HG03571 (cell line): Measurements from ENCODE around the gene IYD.
"Not testable (repeated sequence)": the region's sequence is repeated elsewhere in the genome, so short reads cannot be mapped to it uniquely, and the experiment has no call there.

Experiments used
- ATAC-seq: cut with Tn5 transposase; IDR thresholded peaks from one replicate; pipeline ENCODE4 v1.9.1; 2021; ENCODE audit not compliant: unreplicated experiment

Gene IYD

GRCh38 chr6:150349546-150349945 is 19.3 kb upstream of the IYD start:
- ATAC-seq, result no peak

- ATAC-seq, result no peak
These were observed 16.2 kb upstream of the IYD start for GRCh38 chr6:150352321-150353296.

- no peak for ATAC-seq
These were observed 15.4 kb upstream of the IYD start for GRCh38 chr6:150353445-150353844.

- ATAC-seq, result no peak
These were observed 13.8 kb upstream of the IYD start for GRCh38 chr6:150354754-150355571.

GRCh38 chr6:150355932-150356331 is 12.9 kb upstream of the IYD start:
- no peak for ATAC-seq

GRCh38 chr6:150361876-150362275 is 6.9 kb upstream of the IYD start:
- no peak for ATAC-seq

- no peak for ATAC-seq
These were observed 5.1 kb upstream of the IYD start for GRCh38 chr6:150363733-150364132.

- no peak for ATAC-seq
These were observed 2.6 kb upstream of the IYD start for GRCh38 chr6:150366118-150366778.

GRCh38 chr6:150369408-150369807 is 596 bp downstream of the IYD start:
- no peak for ATAC-seq

- no peak for ATAC-seq
These were observed 1.3 kb downstream of the IYD start for GRCh38 chr6:150370112-150370511.

- ATAC-seq, result no peak
These were observed 2.5 kb downstream of the IYD start for GRCh38 chr6:150371356-150371755.

GRCh38 chr6:150372051-150372450 is 3.2 kb downstream of the IYD start:
- ATAC-seq, result no peak

- ATAC-seq, result no peak
These were observed 4.5 kb downstream of the IYD start for GRCh38 chr6:150373260-150373701.

GRCh38 chr6:150374346-150374745 is 5.5 kb downstream of the IYD start:
- ATAC-seq, result not testable (repeated sequence)

- no peak for ATAC-seq
These were observed 8.5 kb downstream of the IYD start for GRCh38 chr6:150377211-150377781.

- ATAC-seq, result no peak
These were observed 11.4 kb downstream of the IYD start for GRCh38 chr6:150380256-150380655.

GRCh38 chr6:150382171-150382570 is 13.4 kb downstream of the IYD start:
- ATAC-seq, result no peak

- ATAC-seq, result no peak
These were observed 22.6 kb downstream of the IYD start for GRCh38 chr6:150391414-150391813.

GRCh38 chr6:150391890-150392289 is 23.1 kb downstream of the IYD start:
- no peak for ATAC-seq

GRCh38 chr6:150392452-150393220 is 23.8 kb downstream of the IYD start:
- ATAC-seq, result no peak
